ENCODE measurements around the gene TMEM62. TPM values are rescaled to one million over a fixed set of nuclear protein-coding genes. Genes with fewer than 3 reads are reported as not detected.
"Not testable (repeated sequence)": the region's sequence is repeated elsewhere in the genome, so short reads cannot be mapped to it uniquely, and the experiment has no call there.

Gene TMEM62
- total and polyA plus RNA-seq, 10 of the 15 experiments (the other 5 are each of a cell fraction or from before 2014, with no cell fraction given): 7.0 to 26.8 (median 14.9) TPM

- POLR2A ChIA-PET: interaction anchor here (0.6 kb wide), 1 partner anchor 16 kb away, joined by 3 read pairs; no protein-coding TSS in a partner anchor
- no peaks in the 10 kb centered on the region for H3K9me3 ChIP-seq (replicated peaks; ENCODE audit: control insufficient read depth, insufficient read depth, low read length)
- ATAC-seq (no peak), FAIRE-seq (peak; percentile 23), DNase-seq (ENCODE audit: low read depth, low spot score) (no peak)
- no TSS peak for BruUV-seq (replicated peaks)
- in situ Hi-C loops (cut with MboI) (no loop called here), intact Hi-C loops (cut with micrococcal nuclease; ENCODE audit: unreplicated experiment) (no loop called here)
- no peaks in the 10 kb centered on the region for H3K79me2 ChIP-seq (ENCODE audit: control insufficient read depth, insufficient read depth, low read length)
- no peaks in the 10 kb centered on the region for H3K27me3 ChIP-seq (replicated peaks in 1 of 2; ENCODE audit: control insufficient read depth in 2 of 2, insufficient read depth in 2 of 2, low read length in 1 of 2)
- TF ChIP-seq YBX1 (IDR thresholded peaks at IDR 0.05): no peak
- no peak for TF ChIP-seq BHLHE40 (IDR thresholded peaks at IDR 0.05; ENCODE audit: borderline replicate concordance in 1 of 2, low read depth in 2 of 2, low read length in 1 of 2)
- no peak for TF ChIP-seq WRNIP1 (IDR thresholded peaks at IDR 0.05; ENCODE audit: borderline replicate concordance, low read depth, low read length)
- TF ChIP-seq HDAC6 (IDR thresholded peaks at IDR 0.05; ENCODE audit: unreplicated experiment): no peak
- no peak for TF ChIP-seq SMC3 (IDR thresholded peaks at IDR 0.05; ENCODE audit: borderline replicate concordance, low read length)
- no peak overlapping the region for H3K9ac ChIP-seq (ENCODE audit: control insufficient read depth, insufficient read depth, low read length)
- H3K4me1 ChIP-seq (ENCODE audit: control insufficient read depth, insufficient read depth, low read length): no peaks in the 10 kb centered on the region
- SMC1A ChIA-PET (ENCODE audit: uncharacterized antibody, unreplicated experiment): interaction anchor here (1.1 kb wide), 1 partner anchor 9 kb away, joined by 4 read pairs; no protein-coding TSS in a partner anchor
- 100% methylated on average over 1 of the region's 2 CpGs for WGBS (ENCODE audit: insufficient coverage, insufficient replicate concordance, low lambda C conversion rate, missing lambda C conversion rate)
- no peak overlapping the region for H3K4me2 ChIP-seq (ENCODE audit: control insufficient read depth, insufficient read depth)
- CTCF ChIA-PET: no interaction called here
- H2AFZ ChIP-seq (ENCODE audit: control insufficient read depth, low read depth, low read length): no peak overlapping the region
- H3K4me3 ChIP-seq: no peak overlapping the region
- H3K36me3 ChIP-seq (ENCODE audit: control insufficient read depth in 2 of 2, insufficient read depth in 2 of 2, low read length in 1 of 2): peaks cover 0 to 5% of the 10 kb centered on the region in 2 experiments
- RAD21 ChIA-PET (ENCODE audit: unreplicated experiment): no interaction called here
- no peak overlapping the region for H3K27ac ChIP-seq (ENCODE audit: control insufficient read depth, insufficient read depth)
- H4K20me1 ChIP-seq (ENCODE audit: control insufficient read depth, insufficient read depth): no peaks in the 10 kb centered on the region
These were observed 32.5 kb downstream of the TMEM62 start for GRCh38 chr15:43165801-43166325.

GRCh38 chr15:43167261-43167660, 33.9 kb downstream of the TMEM62 start:
- CTCF ChIA-PET; H4K20me1 ChIP-seq (ENCODE audit: control insufficient read depth, insufficient read depth); ATAC-seq; H3K27ac ChIP-seq (ENCODE audit: control insufficient read depth, insufficient read depth); H3K79me2 ChIP-seq (ENCODE audit: control insufficient read depth, insufficient read depth, low read length); H3K4me2 ChIP-seq (ENCODE audit: control insufficient read depth, insufficient read depth); H3K27me3 ChIP-seq (replicated peaks in 1 of 2; ENCODE audit: control insufficient read depth in 2 of 2, insufficient read depth in 2 of 2, low read length in 1 of 2); SMC1A ChIA-PET (ENCODE audit: uncharacterized antibody, unreplicated experiment); H3K9ac ChIP-seq (ENCODE audit: control insufficient read depth, insufficient read depth, low read length); FAIRE-seq; H3K4me1 ChIP-seq (ENCODE audit: control insufficient read depth, insufficient read depth, low read length); H3K4me3 ChIP-seq; intact Hi-C loops (cut with micrococcal nuclease; ENCODE audit: unreplicated experiment); in situ Hi-C loops (cut with MboI); RAD21 ChIA-PET (ENCODE audit: unreplicated experiment); DNase-seq (ENCODE audit: low read depth, low spot score); H3K9me3 ChIP-seq (replicated peaks; ENCODE audit: control insufficient read depth, insufficient read depth, low read length); H2AFZ ChIP-seq (ENCODE audit: control insufficient read depth, low read depth, low read length); POLR2A ChIA-PET; BruUV-seq (replicated peaks); H3K36me3 ChIP-seq (ENCODE audit: control insufficient read depth in 2 of 2, insufficient read depth in 2 of 2, low read length in 1 of 2): not testable (repeated sequence)
- 92% methylated on average over 23 of the region's 28 CpGs for WGBS (ENCODE audit: insufficient coverage, insufficient replicate concordance, low lambda C conversion rate, missing lambda C conversion rate)

Data from GM12878 (cell line).